GM18502 (cell line): ENCODE data around the gene ACP4.
"Not testable (repeated sequence)": the region's sequence is repeated elsewhere in the genome, so short reads cannot be mapped to it uniquely, and the experiment has no call there.

ENCODE experiments used
- ATAC-seq: cut with Tn5 transposase; IDR thresholded peaks from one replicate; pipeline ENCODE4 v1.9.1; 2021; ENCODE audit warnings: mild to moderate bottlenecking; ENCODE audit not compliant: unreplicated experiment, poor library complexity

Gene ACP4

DNA sequence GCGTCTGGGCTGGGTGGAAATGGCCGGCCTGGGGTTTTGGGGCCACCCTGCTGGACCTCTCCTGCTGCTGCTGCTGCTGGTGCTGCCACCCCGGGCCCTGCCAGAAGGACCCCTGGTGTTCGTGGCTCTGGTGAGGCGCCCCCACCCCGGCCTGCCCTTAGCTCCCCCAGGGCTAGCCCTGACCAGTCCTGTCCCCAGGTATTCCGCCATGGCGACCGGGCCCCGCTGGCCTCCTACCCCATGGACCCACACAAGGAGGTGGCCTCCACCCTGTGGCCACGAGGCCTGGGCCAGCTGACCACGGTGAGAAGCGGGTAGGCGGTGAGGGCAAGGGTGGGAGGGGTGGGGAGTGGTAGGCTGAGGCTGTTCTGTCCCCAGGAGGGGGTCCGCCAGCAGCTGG is at the start of gene ACP4:
ACP4 (plus strand) TSS at position 20 of the 400 bp plus-strand sequence; CDS start at position 20, 0 bp downstream.
- ATAC-seq, result no peak

GRCh38 chr19:50741179-50741933 is 48.9 kb upstream of the ACP4 start:
- no peak for ATAC-seq

GRCh38 chr19:50743537-50743936 is 46.7 kb upstream of the ACP4 start:
- ATAC-seq, result no peak

DNA sequence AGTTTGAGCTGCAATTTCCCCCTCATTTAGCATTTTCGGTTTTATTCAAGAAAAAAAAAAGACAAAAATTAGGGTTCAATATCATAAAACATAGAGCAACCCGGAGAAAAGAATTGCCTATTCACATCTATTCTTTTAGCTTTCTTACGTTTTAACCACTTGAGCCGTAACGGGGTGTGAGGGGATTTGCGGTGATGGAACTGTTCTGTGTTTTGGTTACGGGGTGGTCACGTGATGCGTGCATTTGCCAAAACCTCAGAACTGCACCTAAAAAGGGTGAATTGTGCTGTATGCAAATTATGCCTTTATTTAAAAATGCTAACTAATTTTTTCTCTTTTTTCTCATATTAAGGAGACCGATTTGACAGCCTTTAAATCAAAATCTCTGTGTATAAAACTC is 45.0 kb upstream of the ACP4 start:
- ATAC-seq, result no peak

DNA sequence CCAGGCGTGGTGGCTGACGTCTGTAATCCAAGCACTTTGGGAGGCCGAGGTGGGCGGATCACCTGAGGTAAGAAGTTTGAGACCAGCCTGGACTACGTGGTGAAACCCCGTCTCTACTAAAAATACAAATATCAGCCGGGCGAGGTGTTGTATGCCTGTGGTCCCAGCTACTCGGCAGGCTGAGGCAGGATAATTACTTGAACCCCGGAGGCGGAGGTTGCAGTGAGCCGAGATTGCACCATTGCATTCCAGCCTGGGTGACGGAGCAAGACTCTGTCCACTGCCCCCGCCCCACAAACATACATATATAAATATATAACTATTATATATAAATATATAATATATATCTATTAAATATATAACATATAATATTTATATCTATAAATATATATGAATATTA is 43.1 kb upstream of the ACP4 start:
- not testable (repeated sequence) for ATAC-seq

- no peak for ATAC-seq
Measured at GRCh38 chr19:50749490-50749889, 40.7 kb upstream of the ACP4 start.

- no peak for ATAC-seq
Measured at GRCh38 chr19:50750010-50750409, 40.2 kb upstream of the ACP4 start.

DNA sequence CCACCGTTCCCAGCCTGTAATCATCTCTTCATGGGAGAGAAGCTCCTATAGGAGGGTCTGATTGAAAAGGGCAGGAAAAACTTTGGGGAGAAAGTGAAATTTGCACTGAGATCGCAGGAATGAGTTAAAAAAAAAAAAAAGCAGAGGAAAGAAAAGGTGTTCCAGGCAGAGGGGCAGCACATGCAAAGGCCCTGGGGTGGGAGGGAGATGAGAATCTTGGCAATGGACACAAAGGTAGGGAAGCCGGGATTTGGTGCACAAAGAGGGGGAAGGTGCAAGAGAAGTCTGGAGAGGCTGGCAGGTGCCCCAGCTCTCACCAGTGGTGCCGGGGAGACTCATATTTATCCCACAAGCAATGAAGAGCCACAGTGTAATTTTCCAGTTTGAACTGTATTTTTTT is 36.3 kb upstream of the ACP4 start:
- ATAC-seq, result no peak

DNA sequence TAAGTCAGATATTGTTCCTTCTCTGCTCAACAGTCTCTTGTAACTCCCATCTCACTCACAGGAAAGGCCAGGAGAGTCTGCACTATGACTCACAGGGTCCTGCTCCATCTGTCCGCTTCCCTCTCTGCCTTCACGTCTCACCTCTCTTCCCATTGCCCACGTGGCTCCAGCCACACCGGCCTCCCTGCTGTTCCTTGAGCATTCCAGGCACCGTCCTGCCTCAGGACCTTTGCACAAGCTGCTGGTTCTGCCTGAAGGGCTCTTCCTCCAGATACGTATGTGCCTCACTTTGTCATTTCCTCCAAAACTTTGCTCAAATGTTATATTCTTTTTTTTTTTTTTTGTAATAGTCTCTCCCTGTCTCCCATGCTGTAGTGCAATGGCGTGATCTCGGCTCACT is 34.0 kb upstream of the ACP4 start:
- not testable (repeated sequence) for ATAC-seq

GRCh38 chr19:50757624-50758023 is 32.6 kb upstream of the ACP4 start:
- not testable (repeated sequence) for ATAC-seq

DNA sequence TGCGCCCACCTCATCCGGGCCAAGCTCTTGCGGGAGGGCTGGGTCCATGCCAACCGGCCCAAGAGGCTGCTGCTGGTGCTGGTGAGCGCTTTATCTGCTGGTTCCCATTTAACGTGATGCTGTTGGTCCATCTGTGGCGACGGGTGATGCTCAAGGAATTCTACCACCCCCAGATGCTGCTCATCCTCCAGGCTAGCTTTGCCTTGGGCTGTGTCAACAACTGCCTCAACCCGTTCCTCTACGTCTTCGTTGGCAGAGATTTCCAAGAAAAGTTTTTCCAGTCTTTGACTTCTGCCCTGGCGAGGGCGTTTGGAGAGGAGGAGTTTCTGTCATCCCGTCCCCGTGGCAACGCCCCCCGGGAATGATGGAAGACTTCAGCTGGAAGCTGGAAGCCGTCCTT is 31.1 kb upstream of the ACP4 start:
- ATAC-seq, result not testable (repeated sequence)

GRCh38 chr19:50759886-50760285 is 30.3 kb upstream of the ACP4 start:
- no peak for ATAC-seq

DNA sequence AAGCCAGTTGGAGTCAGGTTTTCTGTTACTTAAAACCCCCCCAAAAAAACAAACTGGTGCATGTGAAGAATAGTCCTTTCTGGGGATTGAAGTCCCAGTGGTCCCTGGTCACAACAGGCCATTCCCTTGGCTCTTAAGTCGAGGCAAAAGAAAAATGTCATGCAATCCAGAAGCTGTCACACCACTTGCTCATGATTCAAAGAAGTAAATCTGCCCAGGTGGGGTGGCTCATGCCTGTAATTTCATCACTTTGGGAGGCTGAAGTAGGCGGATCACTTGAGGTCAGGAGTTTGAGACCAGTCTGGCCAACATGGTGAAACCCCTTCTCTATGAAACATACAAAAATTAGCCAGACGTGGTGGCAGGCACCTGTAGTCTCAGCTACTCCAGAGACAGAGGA is 28.7 kb upstream of the ACP4 start:
- not testable (repeated sequence) for ATAC-seq

DNA sequence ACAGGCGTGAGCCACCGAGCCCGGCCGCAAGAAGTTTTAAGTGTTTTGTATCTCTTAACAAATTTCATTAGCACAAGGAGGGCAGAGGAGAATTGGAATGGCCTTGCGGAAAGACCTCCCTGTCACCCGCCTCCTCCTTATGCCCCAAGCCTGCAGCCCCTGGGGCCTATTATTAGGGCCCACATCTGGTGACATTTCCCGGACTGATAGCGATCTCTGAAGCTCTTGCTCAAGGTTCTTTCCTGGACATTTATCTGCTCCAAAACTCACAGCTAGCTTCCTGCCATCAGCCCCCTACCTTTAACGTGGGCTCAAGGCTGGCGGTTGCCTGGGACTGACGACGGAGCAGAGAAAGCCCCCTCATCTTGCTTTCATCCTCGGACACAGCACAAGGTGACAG is 26.7 kb upstream of the ACP4 start:
- ATAC-seq, result not testable (repeated sequence)

- no peak for ATAC-seq
Measured at GRCh38 chr19:50764409-50764808, 25.8 kb upstream of the ACP4 start.

- ATAC-seq, result not testable (repeated sequence)
Measured at GRCh38 chr19:50766746-50767145, 23.5 kb upstream of the ACP4 start.

- ATAC-seq, result not testable (repeated sequence)
Measured at GRCh38 chr19:50767263-50767662, 23.0 kb upstream of the ACP4 start.

DNA sequence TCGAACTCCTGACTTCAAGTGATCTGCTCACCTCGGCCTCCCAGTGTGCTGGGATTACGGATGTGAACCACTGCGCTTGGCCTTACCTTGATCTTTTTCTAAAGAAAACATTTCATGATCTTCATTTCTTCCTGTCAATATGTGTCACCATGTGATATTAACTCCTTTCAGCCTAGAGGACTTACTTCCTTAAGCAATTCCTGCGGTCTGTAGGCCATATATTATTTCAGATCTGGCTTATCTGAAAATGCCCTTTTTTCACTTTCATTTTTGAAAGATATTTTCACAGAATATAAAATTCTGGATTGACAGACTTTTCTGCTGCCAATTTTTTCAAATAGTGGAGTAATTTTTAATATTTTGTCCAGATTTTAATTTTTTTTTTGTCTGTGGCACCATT is 21.9 kb upstream of the ACP4 start:
- ATAC-seq, result no peak

DNA sequence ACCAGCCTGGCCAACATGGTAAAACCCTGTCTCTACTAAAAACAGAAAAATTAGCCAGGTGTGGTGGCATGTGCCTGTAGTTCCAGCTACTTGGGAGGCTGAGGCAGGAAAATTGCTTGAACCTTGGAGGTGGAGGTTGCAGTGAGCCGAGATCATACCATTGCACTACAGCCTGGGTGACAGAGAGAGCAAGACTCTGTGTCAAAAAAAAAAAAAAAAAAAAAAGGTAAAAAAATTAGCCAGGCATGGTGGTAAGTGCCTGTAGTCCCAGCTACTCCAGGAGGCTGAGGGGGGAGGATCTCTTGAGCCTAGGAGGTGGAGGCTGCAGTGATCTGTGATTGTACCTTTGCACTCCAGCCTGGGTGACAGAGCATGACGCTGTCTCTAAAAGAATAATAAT is 20.1 kb upstream of the ACP4 start, which contains the start of gene GPR32:
GPR32 (plus strand) TSS at position 301 of the 400 bp plus-strand sequence. CDS start 137 bp downstream, outside the sequence.
- ATAC-seq, result not testable (repeated sequence)

DNA sequence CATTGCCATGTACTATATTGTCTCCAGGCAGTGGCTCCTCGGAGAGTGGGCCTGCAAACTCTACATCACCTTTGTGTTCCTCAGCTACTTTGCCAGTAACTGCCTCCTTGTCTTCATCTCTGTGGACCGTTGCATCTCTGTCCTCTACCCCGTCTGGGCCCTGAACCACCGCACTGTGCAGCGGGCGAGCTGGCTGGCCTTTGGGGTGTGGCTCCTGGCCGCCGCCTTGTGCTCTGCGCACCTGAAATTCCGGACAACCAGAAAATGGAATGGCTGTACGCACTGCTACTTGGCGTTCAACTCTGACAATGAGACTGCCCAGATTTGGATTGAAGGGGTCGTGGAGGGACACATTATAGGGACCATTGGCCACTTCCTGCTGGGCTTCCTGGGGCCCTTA is 19.3 kb upstream of the ACP4 start:
- no peak for ATAC-seq

- ATAC-seq, result no peak
Measured at GRCh38 chr19:50772476-50772875, 17.7 kb upstream of the ACP4 start.

DNA sequence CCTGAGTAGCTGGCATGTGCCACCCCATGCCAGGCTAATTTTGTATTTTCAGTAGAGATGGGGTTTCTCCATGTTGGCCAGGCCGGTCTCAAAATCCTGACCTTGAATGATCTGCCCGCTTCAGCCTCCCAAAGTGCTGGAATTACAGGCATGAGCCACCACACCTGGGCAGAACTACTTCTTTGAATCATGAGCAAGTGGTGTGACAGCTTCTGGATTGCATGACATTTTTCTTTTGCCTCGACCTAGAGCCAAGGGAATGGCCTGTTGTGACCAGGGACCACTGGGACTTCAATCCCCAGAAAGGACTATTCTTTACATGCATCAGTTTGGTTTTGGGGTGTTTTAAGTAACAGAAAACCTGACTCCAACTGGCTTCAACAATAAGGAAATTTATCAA is 17.3 kb upstream of the ACP4 start:
- ATAC-seq, result not testable (repeated sequence)
